ENCODE measurements around the gene SLIT3.

DNA sequence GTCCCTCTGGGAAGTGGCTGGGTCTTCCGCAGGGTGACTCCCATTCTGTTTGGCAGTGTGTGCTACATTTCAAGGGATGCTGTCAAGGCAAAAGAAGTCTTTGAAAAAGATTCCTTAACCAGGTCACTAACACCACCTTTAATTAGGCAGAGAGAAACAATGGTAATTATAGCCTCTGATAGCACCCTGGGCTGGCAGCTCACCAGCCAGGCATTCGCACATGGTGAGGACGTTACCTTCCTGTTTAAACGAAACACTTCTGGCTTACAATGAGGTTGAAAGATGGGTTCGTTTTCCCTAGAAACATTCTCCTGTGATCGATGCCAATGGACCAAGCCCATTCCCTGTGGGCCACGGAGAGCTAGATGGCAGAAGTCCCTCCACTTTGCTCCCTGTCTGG, 491.7 kb downstream of the SLIT3 start:
- TF ChIP-seq, protein P1, sequence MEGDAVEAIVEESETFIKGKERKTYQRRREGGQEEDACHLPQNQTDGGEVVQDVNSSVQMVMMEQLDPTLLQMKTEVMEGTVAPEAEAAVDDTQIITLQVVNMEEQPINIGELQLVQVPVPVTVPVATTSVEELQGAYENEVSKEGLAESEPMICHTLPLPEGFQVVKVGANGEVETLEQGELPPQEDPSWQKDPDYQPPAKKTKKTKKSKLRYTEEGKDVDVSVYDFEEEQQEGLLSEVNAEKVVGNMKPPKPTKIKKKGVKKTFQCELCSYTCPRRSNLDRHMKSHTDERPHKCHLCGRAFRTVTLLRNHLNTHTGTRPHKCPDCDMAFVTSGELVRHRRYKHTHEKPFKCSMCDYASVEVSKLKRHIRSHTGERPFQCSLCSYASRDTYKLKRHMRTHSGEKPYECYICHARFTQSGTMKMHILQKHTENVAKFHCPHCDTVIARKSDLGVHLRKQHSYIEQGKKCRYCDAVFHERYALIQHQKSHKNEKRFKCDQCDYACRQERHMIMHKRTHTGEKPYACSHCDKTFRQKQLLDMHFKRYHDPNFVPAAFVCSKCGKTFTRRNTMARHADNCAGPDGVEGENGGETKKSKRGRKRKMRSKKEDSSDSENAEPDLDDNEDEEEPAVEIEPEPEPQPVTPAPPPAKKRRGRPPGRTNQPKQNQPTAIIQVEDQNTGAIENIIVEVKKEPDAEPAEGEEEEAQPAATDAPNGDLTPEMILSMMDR (IDR thresholded peaks at IDR 0.05) = no peak
- no peak for TF ChIP-seq POLR2A (IDR thresholded peaks at IDR 0.05)
